GM19455 (cell line): Measurements from ENCODE around the gene SPEM3.

Experiments
- ATAC-seq: cut with Tn5 transposase; IDR thresholded peaks from one replicate; pipeline ENCODE4 v1.9.1; 2021; ENCODE audit not compliant: unreplicated experiment

SPEM3 gene

DNA sequence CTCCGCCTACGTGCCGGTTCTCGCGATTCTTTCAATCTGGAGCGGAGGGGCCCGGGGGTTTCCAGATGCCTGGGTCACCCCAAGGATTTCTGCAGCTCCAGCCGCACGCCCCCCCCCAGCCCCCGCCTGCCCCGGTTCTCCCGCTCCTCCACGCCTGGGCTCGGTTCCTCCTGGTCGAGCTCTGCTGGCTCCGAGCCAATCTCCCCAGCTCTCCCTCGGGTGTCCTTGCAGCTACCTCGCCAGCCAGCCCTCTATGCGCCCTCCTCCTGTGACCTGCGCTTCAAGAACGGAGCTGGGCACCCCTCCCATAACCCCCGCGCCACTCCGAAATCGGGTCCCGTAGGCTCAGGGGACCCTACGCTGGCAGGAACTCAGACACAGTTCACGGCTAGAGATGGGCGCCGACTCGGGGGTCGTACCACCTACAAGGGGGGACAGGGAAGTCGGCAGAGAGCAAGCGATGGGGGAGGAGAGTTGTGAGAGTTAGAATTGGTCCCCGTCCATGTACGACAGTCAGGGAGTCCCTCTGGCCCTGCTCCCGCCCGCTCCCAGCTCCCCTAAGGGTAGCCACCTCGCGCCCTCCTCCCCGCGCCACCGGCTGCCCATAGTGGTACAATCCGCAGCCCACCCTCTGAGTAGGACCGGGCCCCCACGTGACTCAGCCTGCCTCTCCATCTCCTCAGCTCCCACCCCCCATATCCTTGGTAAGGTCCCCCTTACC, 11.6 kb downstream of the SPEM3 start:
- no peak for ATAC-seq

- ATAC-seq: no peak
These were observed 12.2 kb downstream of the SPEM3 start for GRCh38 chr17:7440834-7441195.

GRCh38 chr17:7441266-7441665, 12.6 kb downstream of the SPEM3 start:
- no peak for ATAC-seq

DNA sequence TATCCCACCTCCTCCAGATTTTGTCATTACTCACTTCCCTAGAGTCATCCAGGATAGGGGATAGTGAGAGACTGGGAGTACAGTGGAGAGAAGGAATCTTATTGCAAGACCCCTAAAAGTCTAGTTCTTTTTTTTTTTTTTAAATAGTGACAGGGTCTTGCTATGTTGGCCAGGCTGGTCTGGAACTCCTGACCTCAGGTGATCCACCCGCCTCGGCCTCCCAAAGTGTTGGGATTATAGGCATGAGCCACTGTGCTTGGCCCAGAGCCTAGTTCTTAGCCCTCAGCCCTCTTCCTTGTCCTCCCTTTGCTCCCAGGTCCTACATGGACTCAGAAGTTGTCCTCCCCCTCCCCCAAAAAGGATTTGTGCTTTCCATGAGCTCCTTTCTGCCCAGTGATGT, 13.5 kb downstream of the SPEM3 start:
- ATAC-seq: no peak

GRCh38 chr17:7443499-7444485, 15.1 kb downstream of the SPEM3 start:
- ATAC-seq: no peak

DNA sequence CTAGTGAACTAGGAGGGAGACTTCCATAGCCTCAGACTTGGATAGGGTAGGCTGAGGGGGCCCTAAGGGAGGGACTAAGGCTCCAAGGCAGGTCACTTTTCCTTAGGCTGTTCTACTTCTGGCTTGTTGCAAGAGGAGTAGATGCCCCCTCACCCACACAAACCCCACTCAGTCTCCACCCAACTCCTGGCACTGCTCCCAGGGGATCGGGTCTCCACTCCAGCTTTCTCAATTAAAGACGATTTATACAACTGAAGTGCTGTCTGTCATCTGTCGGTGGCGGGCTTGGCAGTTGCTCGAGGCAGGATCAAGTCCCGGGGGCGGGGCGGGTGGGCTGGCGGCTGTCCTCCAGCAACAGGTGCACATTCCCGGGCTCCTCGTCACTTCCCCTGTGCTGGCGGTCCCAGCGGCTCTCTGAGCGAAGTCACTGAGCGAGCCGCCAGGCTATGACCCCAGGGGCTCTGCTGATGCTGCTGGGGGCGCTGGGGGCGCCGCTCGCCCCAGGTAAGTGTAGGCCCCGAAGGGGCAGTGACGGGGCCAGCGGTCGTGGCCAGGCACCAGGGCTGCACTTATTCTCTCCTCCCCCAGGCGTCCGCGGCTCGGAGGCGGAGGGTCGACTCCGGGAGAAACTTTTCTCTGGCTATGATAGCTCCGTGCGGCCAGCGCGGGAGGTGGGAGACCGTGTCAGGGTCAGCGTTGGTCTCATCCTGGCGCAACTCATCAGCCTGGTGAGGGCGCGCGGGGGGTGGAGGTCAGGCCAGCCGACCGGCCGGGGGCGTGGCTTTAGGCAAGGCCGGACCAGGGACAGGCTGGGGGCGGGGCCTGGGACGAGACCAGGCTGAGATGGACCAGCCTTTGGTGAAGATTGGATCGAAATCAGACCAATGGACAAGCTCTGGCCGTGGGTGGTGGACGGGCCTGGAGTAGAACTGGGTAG, 16.3 kb downstream of the SPEM3 start, which contains the start of gene CHRNB1:
Gene CHRNB1, plus strand, starts transcription at position 380 of the 937 bp plus-strand sequence. Its CDS starts 67 bp downstream, at position 447.
- ATAC-seq: peak; percentile 72

DNA sequence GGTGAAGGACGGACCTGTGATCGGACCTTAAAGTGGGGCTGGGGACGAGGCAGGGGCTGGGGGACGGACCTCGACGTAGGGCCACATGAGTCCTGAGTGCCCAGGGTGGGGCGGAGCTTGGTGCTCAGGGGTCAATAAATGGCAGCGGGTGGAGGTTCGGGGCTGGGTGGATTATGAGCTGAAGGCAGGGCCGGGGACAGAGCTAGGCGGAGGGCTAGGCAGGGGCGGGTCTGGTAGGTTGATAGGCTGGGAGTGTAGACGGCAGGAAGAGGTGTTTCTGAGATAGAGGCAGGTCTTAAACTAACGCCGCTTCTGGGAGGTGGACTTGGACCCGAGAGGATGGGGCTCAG, 16.9 kb downstream of the SPEM3 start:
- ATAC-seq: peak; percentile 27

DNA sequence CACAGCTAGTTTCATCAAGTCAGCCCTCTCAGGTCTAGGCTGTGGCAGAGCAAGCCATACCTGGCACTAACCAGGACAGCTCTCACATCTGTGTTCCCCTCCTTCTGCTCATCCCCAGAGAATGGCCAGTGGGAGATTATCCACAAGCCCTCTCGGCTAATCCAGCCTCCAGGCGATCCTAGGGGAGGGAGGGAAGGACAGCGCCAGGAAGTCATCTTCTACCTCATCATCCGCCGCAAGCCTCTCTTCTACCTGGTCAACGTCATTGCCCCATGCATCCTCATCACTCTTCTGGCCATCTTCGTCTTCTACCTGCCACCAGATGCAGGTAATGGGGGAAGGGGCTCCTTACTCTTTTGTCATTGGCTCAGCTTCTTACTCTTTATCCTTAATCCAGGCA, 19.8 kb downstream of the SPEM3 start:
- ATAC-seq: no peak

GRCh38 chr17:7459961-7460545, 31.4 kb downstream of the SPEM3 start:
- no peak for ATAC-seq

DNA sequence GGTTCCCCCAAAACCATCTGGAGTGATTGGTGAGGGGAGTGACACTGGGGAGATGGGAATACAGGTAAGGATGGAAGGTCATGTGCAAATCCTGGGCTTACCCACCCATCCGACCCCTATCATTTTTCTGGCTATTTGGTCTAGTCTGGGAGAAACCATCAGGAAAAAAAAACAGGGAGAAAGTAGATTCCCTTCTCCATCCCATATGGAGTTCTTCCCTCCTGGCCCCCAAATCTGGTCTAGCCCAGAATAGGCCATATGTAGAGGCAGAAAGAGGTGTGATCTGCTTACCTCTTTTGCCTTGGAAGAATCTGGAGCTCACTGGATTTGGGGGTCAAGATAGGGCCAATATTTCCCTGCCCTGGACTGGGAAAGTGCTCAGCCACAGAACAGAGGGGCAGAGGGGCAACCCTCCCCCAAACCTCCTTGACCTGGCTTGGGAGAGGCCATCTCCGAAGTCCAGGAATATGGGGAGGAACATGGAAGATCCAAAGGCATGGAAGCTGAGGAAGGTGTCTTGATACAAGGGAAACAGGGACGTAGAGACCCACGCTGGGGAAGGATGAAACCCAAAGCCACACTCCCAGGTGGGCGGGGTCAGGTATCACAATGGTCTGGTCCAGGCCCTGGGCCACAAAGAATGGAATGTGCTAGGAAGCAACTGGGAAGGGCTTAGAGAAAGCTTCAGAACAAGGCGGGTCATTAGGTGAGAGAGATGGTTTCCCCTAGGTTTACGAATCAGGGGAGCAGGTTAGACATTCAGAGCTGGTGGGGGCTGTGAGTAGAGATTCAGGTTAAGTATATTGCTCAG, 32.4 kb downstream of the SPEM3 start:
- no peak for ATAC-seq

DNA sequence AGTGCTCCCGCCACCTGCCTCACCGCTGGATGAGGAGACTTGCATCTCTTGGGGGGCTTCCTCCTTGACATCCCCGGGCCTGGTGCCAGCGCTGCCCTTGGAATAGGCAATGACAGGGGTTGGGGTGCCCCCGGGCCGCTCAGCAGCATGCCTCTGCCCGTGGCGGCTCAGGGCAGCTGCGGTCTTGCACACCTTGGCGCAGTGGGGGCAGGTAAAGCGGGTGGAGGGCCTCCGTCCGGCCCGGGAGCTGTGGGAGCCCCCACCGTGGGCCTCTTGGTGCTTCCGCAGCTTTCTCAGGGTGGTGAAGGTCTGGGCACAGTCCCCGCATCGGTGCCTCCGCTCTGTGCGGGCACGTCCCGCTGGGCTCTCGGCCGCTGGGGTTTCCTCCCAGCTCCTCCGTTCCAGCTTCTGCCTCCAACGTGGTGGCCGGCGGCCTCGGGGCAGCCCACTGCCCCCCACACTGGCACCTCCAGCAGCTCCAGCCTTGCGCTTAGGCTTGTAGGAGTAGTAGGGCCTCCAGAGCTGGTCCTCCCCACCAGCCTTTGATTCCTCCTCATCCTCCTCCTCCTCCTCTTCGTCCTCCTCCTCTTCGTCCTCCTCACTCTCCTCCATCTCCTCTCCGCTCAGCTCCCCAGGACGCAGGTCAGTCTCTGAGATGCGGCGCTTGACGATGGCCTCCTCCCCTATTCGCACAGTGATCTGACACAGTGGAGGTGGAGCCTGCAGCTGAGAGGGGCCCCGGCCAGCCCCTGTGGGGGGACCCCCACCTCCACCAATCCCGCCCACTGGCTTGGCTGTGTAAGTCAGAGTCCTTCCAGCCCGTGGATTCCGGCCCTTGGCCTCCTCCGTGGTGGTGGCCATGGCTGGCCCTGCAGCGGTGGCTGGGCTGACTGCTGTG, 34.1 kb downstream of the SPEM3 start:
- ATAC-seq: no peak

GRCh38 chr17:7463372-7463846, 34.8 kb downstream of the SPEM3 start:
- no peak for ATAC-seq

GRCh38 chr17:7464081-7464480, 35.4 kb downstream of the SPEM3 start:
- ATAC-seq: no peak

- no peak for ATAC-seq
These were observed 37.1 kb downstream of the SPEM3 start for GRCh38 chr17:7465597-7466275.

DNA sequence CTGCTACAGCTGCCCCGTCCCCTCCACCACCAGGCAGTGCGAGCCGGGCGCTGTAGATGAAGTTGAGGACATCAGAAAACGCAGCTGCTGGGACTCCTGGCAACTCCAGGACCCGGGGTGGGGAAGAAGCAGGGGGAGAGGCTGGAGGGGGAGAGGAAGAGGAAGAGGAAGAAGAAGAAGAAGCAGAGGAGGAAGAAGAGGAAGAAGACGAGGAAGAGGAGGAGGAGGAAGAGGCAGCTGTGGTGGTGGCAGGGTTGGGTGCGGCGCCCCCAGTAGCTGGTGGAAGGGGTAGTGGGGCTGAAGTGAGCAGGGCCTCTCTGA, 37.6 kb downstream of the SPEM3 start:
- ATAC-seq: no peak

GRCh38 chr17:7466639-7467341, 38.1 kb downstream of the SPEM3 start:
- no peak for ATAC-seq

GRCh38 chr17:7467498-7467897, 38.8 kb downstream of the SPEM3 start:
- no peak for ATAC-seq

DNA sequence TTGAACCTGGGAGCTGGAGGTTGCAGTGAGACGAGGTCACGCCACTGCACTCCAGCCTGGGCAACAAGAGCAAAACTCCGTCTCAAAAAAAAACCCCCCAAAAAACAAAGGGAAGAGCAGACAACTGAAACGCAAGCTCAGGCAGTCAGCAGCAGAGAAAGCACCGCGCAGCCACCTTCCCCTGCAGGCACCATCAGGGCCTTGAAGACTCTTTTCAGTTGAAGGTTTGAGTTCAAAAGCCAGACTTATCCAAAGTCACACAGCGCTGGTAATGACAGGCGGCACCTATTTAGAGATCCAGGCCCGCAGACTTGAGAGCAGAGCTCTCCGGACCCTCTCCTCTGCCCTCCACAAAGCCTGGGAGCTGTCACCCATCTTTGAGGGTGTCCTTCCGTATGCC, 39.6 kb downstream of the SPEM3 start:
- no peak for ATAC-seq
